DMS79 (cell line): ENCODE data around the gene RPS6KA5.
"Not testable (repeated sequence)": the region's sequence is repeated elsewhere in the genome, so short reads cannot be mapped to it uniquely, and the experiment has no call there.

ENCODE experiments used
- DNase-seq: peaks from one replicate; lab custom pipeline; 2025; lab: John Stamatoyannopoulos, UW

Gene RPS6KA5

DNA sequence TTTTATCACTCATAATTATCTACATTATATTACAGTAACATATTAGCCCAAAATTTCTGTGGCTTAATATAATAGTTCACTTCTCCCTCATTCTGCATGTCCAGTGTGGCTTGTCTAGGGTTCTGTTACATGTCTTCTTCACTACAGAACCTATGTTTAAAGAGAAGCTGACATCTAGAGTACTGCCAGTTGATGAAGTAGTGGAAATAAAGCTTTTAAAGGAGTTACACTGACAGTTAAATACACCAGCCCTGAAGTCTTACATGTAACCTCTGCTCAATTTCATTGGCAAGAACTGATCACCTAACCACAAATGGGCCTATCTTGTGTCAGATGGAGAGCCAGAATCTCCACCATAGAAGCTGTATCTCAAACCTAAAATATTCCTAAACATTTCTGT, 32.9 kb downstream of the RPS6KA5 start:
- no peak for DNase-seq

DNA sequence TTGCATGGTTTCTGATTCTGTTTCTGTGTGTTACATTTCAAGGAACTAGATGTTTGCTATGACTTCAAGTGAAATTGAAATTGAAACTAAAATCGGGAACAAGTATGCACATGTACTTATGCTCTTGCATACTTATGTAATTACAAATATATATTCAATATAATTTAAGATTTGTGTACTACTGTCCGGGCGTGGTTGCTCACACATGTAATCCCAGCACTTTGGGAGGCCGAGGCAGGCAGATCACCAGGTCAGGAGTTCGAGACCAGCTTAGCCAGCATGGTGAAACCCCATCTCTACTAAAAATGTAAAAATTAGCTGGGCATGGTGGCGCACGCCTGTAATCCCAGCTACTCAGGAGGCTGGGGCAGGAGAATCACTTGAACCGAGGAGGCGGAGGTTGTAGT, 37.8 kb downstream of the RPS6KA5 start:
- not testable (repeated sequence) for DNase-seq

DNA sequence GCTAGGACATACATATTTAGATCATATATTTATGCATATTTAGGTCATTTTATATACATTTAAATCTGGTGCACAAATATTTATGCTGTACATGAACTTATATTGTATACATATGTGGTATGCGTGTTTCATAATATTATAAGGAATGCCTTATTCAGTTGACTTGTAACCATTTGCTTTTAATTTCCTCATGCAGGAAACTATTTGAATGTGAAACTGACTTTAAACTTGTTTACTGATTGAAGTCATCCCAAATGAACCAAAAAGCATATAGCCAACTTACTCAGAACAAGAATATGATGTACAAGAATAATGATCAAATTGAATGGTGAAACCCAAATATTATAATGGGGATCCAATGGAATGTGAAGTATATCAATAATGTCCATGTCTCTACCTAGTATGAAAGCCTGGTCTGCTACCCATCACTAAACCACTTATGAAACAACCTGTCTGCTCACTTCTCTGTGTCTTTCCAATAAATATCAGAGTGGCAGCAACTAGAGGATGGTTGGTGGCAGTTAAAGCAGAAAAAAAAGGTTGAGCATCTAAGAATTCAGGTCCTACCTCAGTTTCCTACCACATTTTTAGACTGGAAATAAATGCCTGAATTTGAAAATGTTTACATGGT, 38.3 kb downstream of the RPS6KA5 start:
- DNase-seq: no peak

DNA sequence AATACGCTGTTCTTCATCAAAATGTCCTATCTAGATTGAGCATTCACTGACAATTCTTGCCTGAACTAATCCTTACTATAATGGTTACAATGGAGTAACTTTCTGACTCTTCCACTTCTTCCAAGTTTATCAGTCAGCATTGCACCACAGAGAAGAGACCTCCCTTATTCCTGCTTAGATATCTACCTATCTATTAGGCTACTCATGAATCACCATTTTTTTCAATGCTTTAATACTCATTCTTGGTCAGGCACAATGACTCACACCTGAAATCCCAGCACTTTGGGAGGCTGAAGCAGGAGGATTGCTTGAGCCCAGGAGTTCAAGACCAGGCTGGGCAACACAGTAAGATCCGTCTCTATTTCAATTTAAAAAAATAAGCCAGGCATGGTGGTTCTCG, 39.3 kb downstream of the RPS6KA5 start:
- DNase-seq: no peak

DNA sequence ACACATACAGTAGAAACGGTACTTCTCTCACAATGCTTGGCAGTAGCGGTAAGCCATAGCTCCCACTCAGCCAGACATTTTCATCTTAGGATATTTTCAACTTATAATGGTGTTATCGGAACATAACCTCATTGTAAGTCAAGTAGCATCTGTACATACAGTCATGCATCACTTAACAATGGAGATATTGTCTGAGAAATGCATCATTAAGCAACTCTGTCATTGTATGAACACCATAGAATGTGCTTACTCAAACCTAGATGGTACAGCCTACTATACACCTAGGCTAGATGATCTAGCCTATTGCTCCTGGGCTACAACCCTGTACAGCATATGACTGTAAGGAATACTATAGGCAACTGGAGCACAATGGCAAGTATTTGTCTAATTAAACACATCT, 40.8 kb downstream of the RPS6KA5 start:
- DNase-seq: no peak

DNA sequence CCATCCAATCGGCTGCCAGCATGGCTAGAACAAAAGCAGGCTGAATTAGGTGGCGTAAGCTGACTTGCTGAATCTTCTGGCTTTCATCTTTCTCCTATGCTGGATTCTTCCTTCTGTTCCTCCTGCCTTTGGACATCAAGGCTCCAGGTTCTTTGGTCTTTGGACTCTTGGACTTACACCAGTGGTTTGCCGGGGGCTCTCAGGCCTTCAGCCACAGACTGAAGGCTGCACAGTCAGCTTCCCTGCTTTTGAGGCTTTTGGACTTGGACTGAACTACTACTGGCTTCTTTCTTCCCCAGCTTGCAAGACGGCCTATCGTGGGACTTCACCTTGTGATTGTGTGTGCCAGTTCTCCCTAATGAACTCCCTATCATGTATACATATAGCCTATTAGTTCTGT, 42.0 kb downstream of the RPS6KA5 start:
- DNase-seq: no peak

DNA sequence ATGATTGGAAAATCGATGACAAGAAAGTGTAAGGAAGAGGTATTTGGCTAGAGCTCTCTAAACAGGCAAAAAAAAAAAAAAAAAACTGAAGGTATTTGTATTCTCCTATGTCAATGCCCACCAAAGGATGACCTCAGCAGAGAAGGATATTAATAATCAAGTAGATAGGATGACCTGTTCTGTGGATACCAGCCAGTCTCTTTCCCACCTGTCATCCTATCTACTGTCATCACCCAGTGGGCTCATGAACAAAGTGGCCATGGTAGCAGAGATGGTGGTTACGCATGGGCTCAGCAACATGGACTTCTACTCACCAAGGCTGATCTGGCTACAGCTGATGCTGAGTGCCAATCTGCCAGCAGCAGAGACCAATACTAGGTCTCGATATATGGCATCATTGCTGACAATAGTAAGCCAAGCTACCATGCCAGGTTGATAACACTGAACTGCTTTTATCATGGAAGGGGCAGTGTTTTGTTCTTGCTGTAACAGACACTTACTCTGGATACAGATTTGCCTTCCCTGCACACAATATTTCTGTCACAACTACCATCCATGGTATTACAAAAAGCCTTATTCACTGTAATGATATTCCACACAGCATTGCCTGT, 43.5 kb downstream of the RPS6KA5 start:
- no peak for DNase-seq

DNA sequence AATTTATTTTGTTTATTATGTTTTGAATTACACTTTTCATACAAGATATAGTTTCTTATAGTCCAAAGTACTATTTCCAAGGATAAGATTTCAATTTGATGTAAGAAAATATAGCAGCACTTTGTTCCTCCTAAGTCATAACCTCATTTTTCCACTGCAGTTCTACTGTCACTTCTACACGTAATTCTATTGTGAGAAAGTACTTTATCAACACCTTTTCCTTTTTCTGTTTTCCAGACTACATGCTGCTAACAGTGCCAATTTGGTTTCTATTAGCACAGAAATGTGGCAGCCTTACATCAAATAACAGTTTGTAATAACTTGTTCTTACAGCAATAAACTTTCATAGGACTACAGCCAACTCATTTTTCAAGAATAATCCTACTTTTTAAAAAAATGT, 45.0 kb downstream of the RPS6KA5 start:
- DNase-seq: no peak

DNA sequence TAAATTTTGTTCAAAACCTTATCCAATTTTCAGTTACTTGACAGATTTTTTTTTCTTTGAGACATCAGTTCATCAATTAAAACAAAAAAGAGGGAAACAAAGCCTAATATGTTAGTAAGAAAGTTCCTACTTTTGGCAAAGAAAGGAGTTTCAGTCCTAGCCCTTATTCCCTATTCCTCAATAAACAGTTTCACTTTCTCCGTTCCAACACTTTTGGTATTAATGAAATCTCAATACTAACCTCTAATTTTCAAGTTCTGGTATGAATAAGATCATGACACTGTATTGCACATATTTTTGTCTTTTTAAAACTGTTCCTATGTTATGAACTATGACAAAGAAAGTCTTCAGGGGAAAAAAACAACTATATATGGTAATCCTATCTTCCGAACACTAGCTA, 48.4 kb downstream of the RPS6KA5 start:
- DNase-seq: no peak

DNA sequence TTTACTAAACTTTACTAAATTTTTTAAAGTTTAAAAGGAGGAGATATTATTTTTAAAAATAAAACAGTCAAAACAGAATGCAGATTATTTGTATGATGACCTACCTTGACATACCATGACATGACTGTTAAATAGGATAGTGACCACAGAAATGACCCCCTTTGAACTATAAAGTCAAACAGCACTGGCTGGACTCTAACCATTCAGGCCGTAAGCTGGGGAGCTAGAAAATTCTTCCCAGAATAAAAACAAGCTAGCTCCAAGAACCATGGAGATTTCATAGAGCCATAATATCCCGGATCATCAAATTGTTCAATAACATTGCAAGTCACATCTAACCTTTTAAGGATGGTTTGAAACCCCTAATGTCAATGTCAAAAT, 50.3 kb downstream of the RPS6KA5 start:
- DNase-seq: no peak

DNA sequence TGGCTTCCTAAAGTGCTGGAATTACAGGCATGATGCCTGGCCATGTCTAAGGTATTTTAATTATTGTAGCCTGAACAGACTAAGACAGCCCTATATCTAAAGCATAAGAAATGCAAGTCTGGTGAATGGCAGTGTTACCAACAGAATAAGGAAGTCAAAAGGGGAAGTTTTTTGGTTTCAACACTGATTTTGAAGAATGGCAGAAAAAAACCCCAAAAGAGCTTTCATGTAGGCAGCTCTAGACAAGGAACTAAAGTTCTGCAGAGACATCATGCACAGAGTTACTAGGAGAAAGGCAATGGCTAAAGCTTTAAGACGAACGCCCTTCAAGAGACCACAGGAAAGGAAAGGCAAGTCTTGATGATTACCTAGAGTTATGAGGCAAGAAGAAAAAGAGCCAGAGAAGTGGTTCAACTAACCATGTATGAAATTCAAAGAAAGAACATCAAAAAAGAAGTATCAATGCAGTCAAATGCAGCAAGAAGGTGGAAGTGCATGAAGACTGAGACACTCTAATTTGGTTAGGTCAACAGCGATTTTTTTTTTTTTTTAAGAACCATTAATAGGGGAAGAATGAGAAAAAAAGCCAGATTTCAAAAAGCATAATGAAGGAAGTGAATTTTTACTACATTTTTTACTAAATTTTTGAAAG, 50.8 kb downstream of the RPS6KA5 start:
- DNase-seq: no peak

DNA sequence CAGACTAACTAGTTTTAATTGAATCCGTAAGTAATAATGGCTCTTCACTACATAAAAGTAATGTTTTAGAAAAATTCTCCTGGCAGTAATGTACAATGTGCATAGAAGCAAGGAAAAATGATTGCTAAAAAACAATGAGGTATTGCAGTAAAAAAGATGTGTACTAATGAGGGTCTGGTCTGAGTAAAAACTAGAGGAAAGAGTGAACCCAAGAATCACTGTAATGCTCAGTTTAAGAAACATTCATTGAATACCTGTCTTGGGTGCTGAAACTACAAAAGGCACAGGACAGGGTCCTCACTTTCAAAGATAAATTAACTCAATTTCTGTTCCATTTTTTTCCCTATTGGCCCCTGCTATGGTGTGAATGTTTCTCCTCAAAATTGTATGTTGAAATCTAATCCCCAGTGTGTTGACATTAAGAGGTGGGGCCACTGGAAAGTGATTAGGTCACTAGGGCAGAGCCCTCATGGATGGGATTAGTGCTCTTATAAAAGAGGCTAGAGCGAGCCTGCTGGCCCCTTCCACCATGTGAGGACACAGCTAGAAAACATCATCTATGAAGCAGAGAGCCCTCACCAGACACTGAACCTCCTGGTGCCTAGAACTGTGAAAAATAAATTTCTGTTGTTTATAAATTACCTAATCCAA, 51.6 kb downstream of the RPS6KA5 start:
- DNase-seq: no peak

DNA sequence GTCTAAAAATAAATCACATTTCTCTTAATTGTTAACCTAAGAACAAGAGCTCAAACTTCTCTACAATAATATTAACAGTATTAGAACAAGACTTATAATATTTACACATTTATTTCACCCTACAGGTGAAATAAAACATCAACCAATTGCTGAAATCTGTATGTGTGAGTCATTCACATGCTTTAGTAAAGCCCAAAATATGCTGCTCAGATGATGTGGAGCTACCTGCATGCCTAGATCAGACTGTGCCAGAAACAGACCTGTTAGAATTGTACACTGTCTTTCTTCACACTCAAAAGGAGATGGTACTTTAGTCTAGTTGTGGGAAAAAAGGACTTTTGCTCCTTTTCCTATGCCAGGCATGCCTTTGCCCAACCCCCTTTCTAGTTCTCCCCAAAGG, 54.7 kb downstream of the RPS6KA5 start:
- DNase-seq: no peak

DNA sequence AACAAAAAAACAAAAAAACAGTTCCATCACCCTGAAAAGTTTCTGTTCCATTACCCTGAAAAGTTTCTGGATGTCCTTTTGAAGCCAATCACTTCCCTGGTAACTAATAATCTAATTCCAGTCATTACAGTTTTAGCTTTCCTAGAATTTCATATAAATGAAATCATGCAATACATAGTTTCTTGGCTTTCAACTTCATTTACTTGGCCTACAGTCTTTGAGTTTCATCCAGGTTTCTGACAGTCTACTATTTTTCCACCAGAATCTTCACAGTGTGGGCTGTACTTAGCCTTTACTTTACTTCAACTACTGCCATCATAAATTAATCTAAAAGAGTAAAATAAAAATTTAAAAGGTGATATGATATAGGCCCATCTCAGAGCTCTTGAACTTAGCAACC, 55.5 kb downstream of the RPS6KA5 start:
- DNase-seq: no peak

DNA sequence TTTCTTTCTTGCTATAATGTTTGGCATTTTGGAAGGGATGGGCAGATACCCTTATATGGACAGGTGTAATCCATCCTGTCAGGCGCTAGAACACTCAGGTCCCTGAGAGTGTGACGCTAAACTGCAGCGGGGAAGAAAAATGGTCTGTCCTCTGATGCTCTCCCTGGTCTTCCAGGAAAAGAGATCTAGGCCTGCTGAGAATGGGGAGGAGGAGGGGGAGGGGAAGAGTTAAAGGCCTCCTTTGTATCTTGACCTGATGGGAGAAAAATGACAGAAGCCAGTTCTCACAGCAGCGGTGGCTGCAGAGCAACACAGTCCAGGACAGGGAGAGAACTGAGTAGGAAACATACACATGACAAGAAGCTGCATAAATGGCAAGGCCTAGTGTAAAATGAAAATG, 61.1 kb downstream of the RPS6KA5 start:
- DNase-seq: no peak

DNA sequence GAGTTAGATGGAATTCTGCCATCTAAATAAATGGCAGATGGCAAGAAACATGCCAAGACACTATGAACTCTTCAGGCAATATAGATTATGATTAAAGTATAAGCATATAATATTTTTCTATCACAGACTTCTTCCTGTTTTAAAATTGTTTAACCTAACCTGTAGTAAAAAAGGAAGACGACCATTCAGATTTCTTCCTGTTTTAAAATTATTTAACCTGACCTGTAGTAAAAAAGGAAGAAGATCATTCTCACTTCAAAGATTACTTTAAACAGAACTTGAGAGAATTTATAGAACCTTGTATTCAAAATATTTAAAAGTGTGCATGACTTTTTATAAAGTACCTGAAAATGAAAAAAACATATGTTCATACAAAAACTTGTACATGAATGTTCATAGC, 63.5 kb downstream of the RPS6KA5 start:
- no peak for DNase-seq

DNA sequence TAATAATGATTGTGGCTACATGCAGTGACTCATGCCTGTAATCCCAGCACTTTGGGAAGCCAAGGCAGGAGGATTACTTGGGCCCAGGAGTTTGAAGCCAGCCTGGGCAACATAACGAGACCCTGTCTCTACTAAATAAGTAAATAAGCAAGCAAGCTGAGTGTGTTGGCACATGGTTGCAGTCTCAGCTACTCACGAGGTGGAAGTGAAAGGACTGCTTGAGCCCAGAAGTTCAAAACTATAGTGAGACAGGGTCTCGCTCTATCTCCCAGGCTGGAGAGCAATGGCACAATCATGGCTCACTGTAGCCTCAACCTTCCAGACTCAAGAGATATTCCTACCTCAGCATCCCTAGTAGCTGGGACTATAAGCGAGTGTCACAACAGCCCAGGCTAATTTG, 64.7 kb downstream of the RPS6KA5 start:
- DNase-seq: no peak

DNA sequence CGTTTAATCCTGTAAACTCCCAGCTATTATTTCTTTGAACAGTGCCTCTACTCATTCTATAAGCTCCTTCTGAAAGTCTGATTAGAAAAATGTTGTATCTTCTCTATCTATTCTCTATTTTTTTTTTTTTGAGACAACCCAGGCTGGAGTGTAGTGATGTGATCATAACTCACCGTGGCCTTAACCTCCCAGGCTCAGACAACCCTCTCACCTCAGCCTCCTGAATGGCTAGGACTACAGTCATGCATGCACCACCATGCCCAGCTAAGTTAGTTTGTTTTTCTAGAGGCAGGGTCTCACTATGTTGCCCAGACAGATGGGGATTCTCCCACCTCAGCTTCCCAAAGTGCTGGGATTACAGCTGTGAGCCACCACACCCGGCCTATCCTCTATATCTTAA, 66.6 kb downstream of the RPS6KA5 start:
- no peak for DNase-seq

DNA sequence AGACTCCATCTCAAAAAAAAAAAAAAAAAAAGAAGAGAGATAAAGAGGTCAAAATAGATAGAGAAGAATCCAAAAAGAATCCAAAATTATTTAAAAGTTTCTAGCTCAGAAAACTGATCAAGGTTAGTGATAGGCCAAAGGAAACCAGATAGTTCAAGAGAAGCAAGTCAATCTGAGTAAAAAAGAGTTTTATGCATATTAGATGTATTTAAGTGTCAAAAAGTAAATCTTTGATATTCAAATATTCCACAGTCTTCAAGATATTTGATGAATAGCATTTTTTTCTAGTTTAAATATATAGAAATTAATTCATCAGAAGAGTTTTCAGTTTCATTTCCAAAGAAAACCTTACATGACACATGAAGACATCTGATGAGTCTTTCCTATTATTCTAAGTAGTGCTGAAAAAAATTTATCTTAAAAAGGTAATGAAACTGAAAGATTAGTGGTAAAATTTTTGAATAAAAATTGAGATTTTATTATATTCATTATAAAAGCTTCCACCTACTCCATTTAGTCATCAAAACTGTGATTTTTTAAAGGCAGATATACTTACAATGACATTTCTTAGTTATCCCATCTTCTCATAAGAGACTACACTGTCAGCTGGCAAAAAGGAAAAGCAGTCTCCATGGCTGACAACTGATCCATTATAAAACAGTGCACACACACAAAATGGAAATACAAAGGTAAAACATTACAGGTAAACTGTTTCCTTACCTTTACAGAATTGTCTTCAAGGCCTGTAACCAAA, 68.6 kb downstream of the RPS6KA5 start:
- DNase-seq: no peak

DNA sequence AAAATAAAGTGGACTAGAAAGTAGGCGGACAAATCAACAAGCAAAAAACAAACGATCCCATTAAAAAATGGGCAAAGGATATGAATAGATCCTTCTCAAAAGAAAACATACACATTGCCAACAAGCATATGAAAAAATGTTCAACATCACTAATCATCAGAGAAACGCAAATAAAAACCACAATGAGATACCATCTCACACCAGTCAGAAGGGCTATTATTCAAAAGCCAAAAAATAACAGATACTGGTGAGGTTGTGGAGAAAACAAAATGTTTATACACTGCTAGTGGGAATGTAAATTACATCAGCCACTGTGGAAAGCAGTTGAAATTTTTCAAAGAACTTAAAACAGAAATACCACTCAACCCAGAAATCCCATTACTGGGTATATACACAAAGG, 70.3 kb downstream of the RPS6KA5 start:
- no peak for DNase-seq

DNA sequence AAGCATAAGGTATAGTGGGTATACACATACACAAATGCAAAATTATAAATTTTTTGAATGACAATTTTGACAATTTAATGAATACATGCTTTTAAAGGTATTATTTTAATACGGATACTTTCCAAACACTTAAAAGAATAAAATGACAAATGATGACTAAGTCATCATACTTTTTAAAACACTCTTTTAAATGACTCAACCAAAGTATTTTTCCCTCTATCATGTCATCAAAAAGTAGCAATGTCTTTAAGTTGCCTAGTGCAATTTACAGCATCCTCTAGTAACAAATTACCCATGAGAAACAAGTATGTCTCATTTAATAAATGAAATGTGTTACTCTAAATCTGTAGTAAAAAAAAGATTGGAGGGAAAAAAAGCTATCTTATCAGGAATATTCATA, 73.3 kb downstream of the RPS6KA5 start:
- no peak for DNase-seq

DNA sequence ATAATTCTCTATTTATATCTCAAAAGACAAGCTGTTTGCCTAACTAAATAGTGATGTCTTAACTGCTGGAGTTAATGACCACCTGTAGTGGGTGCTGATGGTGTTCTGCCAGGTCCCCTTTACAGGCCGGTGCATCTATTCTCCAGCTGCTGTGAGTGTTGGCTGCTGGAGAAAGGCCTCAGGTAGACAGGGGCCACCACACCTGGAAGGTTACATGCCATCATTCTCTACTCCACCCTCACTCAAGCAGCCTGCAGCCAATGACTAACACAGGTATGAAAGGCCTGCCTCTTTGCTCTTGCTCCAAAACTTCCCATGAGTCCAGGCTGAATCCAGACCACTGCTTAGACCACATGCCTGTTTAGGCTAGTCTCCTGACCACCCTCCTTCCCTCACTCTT, 73.9 kb downstream of the RPS6KA5 start:
- DNase-seq: no peak
